NCI-H524 (cell line): ENCODE measurements around the gene CD48.

Source experiments
- DNase-seq, 2 experiments: peaks; one replicate each; lab custom pipeline; 2025; lab: John Stamatoyannopoulos, UW

The CD48 gene

GRCh38 chr1:160676869-160677597, 34.6 kb downstream of the CD48 start:
- no peak for DNase-seq

DNA sequence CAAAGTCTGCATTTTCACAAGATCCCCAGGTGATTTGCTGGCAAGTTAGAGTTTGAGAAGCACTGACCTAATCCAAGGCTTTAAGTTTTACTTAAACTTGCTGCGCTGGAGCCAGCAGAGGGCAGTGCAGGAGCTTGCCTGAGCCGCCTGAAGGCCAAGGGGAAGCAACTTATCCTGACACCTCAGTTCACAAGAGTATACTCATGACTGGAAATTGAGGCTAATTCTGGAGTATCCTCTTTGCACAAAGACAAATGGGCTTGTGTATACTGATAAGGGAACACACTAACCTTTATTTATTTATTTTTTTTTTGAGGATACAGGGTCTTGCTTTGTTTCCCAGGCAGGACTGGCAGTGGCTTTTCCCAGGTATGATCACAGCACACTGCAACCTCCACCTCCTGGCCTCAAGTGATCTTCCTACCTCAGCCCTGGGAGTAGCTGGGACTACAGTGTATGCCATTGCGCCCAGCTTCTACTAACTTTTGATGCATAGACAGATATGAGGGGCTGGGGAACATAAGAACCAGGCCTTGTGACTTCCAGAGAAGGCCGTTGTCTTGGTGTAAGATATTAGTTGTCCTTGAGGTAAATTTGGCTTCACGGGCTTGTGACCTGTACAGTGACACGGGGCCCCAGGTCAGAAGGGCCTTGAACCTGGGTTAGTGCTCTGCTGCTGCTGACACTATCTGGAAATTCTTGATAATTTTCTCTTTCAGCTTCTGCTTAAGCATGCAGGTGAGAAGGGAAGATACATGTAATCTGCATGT, 35.8 kb downstream of the CD48 start:
- DNase-seq: peak in 1 of 2 experiments; percentile 43

- DNase-seq: no peak
These were observed 37.2 kb downstream of the CD48 start for GRCh38 chr1:160674415-160674814.

DNA sequence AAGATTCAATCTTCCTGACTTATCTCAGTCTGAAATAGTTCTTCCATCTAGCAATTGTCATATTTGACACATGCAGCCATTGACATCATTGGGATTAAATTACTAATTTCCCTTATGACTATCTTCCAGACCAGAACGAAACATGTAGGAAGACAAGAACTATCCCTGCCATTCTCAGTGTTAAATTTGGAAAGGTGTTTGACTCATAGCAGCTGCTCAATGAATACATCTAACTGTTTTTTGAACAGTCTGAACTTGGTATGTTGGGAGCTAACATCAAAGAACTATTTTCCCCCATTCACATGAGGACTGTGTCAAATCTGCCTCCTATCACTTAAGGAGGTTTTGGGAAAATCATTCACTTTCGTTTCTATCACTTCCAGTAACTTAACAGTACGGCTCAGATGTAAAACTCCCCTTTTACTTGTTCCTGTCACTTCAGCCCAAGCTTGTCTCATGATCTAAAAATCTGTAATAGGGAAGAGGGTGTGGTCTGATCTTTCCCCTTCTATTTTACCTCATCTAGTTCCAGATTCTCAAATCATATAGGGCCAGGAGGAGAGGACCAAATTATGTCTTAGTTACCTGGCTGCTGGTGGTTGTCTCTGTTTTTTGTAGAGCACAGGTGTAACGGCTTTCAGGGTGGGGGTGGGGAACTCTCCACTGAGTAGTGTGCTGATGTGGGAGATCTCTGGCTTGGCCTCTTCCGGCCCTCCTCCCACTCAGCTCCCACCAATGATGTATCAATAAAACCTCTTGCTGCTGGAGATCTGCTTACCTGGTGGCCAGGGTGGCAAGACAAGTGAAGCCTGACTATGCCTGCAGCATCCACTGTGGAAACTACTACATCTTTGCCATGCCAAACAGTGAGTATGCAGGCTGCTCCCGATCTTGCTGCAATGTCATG, 38.6 kb downstream of the CD48 start:
- no peak for DNase-seq

- DNase-seq: no peak
These were observed 39.8 kb downstream of the CD48 start for GRCh38 chr1:160671603-160672517.

DNA sequence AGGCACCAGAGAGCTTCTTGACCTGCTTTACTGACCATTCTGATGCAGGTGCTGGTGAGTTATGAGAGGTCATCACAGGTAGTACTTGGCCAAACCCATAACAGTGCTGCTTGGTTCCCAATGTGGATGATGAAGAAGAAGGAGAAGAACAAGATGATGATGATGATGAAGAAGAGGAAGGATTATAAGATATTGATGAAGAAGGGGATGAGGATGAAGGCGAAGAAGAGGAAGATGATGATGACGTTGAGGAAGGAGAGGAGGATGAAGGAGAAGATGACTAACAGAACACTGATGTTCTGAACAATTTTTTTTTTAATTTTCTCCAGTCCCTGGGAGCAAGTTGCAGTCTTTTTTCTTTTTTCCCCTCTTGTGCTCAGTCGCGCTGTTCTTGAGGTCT, 40.9 kb downstream of the CD48 start:
- no peak for DNase-seq

GRCh38 chr1:160669802-160670201, 41.8 kb downstream of the CD48 start:
- DNase-seq: no peak

DNA sequence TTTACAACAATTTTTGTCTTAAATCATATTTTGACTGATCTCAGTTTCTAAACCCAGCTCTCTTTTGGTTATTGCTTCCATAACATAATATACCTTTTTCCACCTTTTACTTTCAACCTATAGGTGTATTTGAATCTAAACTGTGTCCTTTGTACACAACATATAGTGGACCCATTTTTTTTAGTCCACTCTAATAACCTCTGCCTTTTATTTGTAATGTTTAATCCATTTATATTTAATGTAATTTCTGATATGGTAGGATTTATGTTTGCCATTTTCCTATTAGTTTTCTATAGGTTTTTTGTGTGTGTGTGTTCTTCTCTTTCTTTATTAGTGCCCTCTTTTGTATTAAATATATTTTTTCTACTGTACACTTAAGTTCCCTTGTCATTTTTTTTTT, 42.3 kb downstream of the CD48 start:
- DNase-seq: no peak

DNA sequence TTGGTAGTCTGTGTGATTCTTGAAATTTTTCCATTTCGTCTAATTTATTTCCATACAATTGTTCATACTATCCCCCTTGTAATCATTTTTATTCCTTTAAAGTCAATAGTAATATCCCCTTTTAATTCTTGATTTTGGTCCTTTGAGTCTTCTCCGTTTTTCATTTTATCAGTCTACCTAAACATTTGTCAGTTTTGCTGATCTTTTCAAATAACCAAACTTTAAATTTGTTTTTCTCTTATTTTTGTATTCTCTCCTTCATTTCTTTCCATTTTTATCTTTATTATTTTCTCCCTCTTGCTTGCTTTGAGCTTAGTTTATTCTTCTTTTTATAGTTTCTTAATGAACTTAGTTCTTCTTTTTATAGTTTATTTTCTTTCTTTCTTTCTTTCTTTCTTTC, 43.7 kb downstream of the CD48 start:
- DNase-seq: no peak

- no peak for DNase-seq
These were observed 45.6 kb downstream of the CD48 start for GRCh38 chr1:160666079-160666442.

GRCh38 chr1:160665330-160666078, 46.1 kb downstream of the CD48 start:
- DNase-seq: no peak

DNA sequence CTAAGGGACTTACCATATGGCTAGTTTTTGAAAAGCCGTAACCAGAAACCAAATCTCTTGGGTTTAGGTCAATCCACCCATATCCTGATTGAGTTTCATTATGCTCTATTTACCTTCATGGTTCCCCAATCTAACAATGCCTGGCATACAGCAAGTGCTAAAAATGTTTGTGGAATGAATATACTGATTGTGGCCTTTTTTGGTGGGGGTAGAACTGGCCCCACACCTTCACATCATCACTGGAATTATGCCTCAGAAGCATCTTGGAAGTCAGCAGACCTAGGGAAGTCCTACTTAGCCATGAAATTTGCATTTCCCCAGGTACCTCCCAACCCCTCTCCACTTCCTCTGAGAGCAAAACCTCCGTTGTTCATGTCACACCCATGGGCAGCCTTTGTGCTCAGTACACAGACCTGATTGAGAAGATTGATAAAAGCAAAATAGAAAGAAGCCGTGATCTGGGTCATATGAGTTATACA, 47.0 kb downstream of the CD48 start:
- no peak for DNase-seq

DNA sequence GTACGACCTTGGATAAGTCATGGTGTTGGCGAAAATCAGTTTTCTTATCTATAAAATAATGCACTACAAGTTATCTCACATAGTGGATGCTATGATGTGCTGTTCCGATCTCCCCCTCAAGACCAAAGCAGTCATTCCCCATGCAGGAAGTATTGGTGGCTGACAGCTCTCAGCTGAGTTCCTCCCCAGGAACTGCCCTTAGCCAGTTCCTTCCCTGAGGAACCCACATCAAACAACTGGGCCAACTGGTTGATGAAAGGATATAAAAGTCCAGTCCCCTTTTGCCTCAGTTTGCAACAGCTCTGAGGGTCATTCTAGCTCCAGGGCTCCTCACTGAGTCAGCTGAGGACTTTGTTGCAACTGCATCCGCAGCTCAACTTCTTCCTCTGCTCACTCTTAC, 48.7 kb downstream of the CD48 start:
- DNase-seq: no peak

- no peak for DNase-seq
These were observed 52.1 kb downstream of the CD48 start for GRCh38 chr1:160659566-160659965.

GRCh38 chr1:160658814-160659193, 52.8 kb downstream of the CD48 start:
- DNase-seq: no peak

DNA sequence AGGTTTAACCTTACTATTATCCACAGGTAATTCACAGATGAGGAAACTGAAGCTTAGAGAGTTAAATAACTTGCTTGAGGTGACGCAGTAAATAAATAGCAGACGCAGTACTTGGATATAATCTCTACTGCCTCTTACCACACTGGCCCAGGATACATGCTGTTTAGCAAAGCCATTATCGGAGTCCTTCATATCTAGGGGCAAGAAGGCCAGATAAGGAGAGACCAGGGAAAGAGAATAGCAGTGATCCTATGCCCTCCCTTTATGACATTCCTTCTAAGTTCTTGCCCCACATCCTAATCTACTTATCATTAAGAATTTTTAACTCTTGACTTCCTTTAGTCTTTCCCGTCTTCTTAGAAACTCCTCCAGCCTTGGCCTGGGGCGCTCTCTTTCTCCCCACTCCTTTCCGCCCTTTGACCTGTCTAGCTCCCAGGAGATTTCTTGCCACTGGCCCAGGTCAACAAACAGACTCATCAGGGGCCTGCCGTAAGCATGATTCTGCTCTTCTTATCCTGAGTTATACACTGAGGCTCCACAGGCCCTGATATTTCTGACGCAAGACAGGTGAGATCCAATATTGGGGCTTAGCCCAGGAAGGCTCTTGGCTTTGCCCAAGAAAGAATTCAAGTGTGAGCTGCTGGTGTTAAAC, 53.3 kb downstream of the CD48 start:
- no peak for DNase-seq

DNA sequence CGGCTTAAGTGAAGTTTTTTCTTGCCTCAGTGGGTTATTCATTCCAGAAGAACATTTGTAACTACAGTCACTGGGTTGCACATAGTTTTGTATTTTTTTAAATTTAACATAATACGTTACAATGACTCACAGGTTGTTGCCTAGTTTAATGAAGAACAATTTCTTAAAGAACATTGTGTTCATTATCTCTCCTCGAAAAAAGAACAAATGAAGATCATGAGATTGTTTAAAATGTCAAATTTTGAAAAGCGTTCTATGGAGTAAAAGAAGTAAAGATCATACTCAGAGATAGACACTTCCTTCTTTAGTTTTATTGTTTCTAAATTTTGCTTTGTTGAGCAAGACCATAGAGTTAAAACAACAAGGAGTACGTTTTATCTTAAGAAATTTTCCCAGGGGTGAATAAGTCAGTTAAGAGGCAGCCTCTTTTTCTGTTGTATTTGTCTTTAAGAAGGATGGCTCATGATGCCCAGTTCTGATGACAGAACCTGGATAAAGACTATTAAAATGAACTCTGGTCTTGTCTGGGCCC, 54.3 kb downstream of the CD48 start:
- no peak for DNase-seq

GRCh38 chr1:160656737-160657136, 54.9 kb downstream of the CD48 start:
- DNase-seq: no peak

- DNase-seq: no peak
These were observed 58.0 kb downstream of the CD48 start for GRCh38 chr1:160653620-160654016.
